Right atrium auricular region (tissue), 2 donors: Measurements from ENCODE around the gene ZFYVE28. TPM values are rescaled to one million over a fixed set of nuclear protein-coding genes. Genes with fewer than 3 reads are reported as not detected.

Experiments
- DNase-seq: peaks from one replicate; pipeline ENCODE4 v3.0.0-alpha.2; 2019; ENCODE audit warnings: low spot score
- H3K27ac ChIP-seq, 2 donors: fragments of 200-600 bp; sonication (generic); 1 replicate in 1 of 2; 2 replicates in 1 of 2; pipeline ENCODE4 v1.5.1; 2016 to 2019
- H3K27me3 ChIP-seq, 2 donors: fragments of 200-600 bp; sonication (generic); one replicate each; pipeline versions ENCODE4 v1.5.1 to v1.6.0; 2017 to 2019
- H3K36me3 ChIP-seq: fragments of 200-600 bp; sonication (generic); one replicate; pipeline ENCODE4 v1.5.1; 2016
- H3K4me1 ChIP-seq, 2 donors: fragments of 200-600 bp; sonication (generic); one replicate each; pipeline versions ENCODE4 v1.5.1 to v1.6.0; 2017 to 2019
- H3K4me3 ChIP-seq, 2 donors: fragments of 200-600 bp; sonication (generic); 1 replicate in 1 of 2; 2 replicates in 1 of 2; pipeline ENCODE4 v1.5.1; 2017 to 2019; ENCODE audit warnings: mild to moderate bottlenecking in 1 of 2, moderate library complexity in 1 of 2
- H3K9me3 ChIP-seq, 2 donors: fragments of 200-600 bp; sonication (generic); one replicate each; pipeline ENCODE4 v1.5.1; 2019
- CTCF ChIP-seq, 2 donors: fragments of 200-600 bp; sonication (generic); IDR thresholded peaks; one replicate each; pipeline ENCODE4 v1.5.1; 2019; ENCODE audit warnings: antibody characterized with exemption in 2 of 2
- total RNA-seq, 2 donors: library from RNA; depleted of rRNA; stranded (reverse); fragments of >200 nt; gene quantifications; one replicate each; pipeline ENCODE4 v1.1.0, GENCODE V29; 2016

ZFYVE28 gene
- total RNA-seq, 2 donors from 2014 or later, result 3.4 to 6.0 TPM

DNA sequence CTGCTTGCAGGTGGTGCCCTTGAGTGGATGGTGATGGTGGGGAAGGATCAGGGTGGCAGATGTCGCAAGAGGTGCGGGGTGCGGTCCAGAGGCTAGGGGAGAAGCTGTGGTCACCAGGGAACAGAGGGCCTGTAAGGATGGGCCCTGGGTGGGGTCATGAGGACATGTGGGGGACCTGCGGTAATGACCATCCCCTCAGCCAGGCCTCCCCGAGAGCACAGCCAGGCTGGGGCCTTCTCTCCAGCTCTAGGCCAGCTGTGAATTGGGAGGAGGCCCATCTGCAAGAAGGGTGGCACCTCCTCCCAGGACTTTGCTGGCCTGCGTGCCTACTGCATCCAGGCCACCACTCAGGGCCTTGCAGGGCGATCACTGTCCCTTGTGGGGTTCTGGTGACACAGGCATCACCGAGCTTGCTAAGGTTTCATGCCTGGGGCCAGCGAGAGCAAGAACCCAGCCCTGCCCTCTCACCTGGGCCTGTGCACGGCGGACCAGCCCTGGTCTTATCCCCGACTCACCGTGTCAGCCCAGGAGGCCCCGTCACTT, 122.5 kb downstream of the ZFYVE28 start:
- no peak for DNase-seq
- Histone ChIP-seq H3K9me3 (no peaks in the 10 kb centered on the region), H3K27ac (no peak overlapping the region), H3K4me3 (no peak overlapping the region), H3K4me1 (no peaks in the 10 kb centered on the region), H3K36me3 (no peaks in the 10 kb centered on the region), H3K27me3 (no peaks in the 10 kb centered on the region)
- TF ChIP-seq CTCF (IDR thresholded peaks at IDR 0.05), result no peak

GRCh38 chr4:2295500-2295899, 122.9 kb downstream of the ZFYVE28 start:
- Histone ChIP-seq H3K4me1 (no peaks in the 10 kb centered on the region), H3K36me3 (no peaks in the 10 kb centered on the region), H3K9me3 (no peaks in the 10 kb centered on the region), H3K4me3 (no peak overlapping the region), H3K27me3 (no peaks in the 10 kb centered on the region), H3K27ac (no peak overlapping the region)
- TF ChIP-seq CTCF (IDR thresholded peaks at IDR 0.05), result no peak
- no peak for DNase-seq

GRCh38 chr4:2292646-2293108, 125.8 kb downstream of the ZFYVE28 start:
- H3K27ac ChIP-seq, result no peak overlapping the region
- H3K36me3 ChIP-seq, result no peaks in the 10 kb centered on the region
- H3K27me3 ChIP-seq, result no peaks in the 10 kb centered on the region
- no peaks in the 10 kb centered on the region for H3K4me1 ChIP-seq
- no peak for DNase-seq
- no peak for TF ChIP-seq CTCF (IDR thresholded peaks at IDR 0.05)
- no peak overlapping the region for H3K4me3 ChIP-seq
- no peaks in the 10 kb centered on the region for H3K9me3 ChIP-seq

- Histone ChIP-seq H3K36me3 (no peaks in the 10 kb centered on the region), H3K27me3 (no peaks in the 10 kb centered on the region)
These were observed 126.5 kb downstream of the ZFYVE28 start for GRCh38 chr4:2291705-2292645.

GRCh38 chr4:2290974-2291704, 127.3 kb downstream of the ZFYVE28 start:
- TF ChIP-seq CTCF (IDR thresholded peaks at IDR 0.05), result no peak
- Histone ChIP-seq H3K9me3 (no peaks in the 10 kb centered on the region), H3K4me1 (no peaks in the 10 kb centered on the region), H3K27ac (no peak overlapping the region), H3K4me3 (no peak overlapping the region), H3K36me3 (no peaks in the 10 kb centered on the region), H3K27me3 (no peaks in the 10 kb centered on the region)
- DNase-seq, result no peak

More at GRCh38 chr4:2291705-2292645, 126.5 kb downstream of the ZFYVE28 start:
- DNase-seq, result no peak
- H3K27ac ChIP-seq, result no peak overlapping the region
- no peak overlapping the region for H3K4me3 ChIP-seq
- no peaks in the 10 kb centered on the region for H3K9me3 ChIP-seq
- TF ChIP-seq CTCF (IDR thresholded peaks at IDR 0.05), result no peak
- no peaks in the 10 kb centered on the region for H3K4me1 ChIP-seq
